SK-N-SH treated with all-trans-retinoic acid at 6 μM for 48 hours (cell line): ENCODE measurements around the gene MAML3.

Experiments used
- ATAC-seq: fragments of 200-7000 bp; cut with Tn5 transposase; 3 replicates; pipeline ENCODE4 v1.9.1; 2020; ENCODE audit warnings: mild to moderate bottlenecking, moderate library complexity
- ARNTL ChIP-seq: fragments of 450-650 bp; formaldehyde crosslinking; IDR thresholded peaks from 2 replicates; pipeline ENCODE4 v1.5.0; 2020; ENCODE audit warnings: low read depth, mild to moderate bottlenecking, moderate library complexity, borderline replicate concordance
- BACH2 ChIP-seq: fragments of 250-450 bp; sonication (Bioruptor Pico); IDR thresholded peaks from 2 replicates; pipeline ENCODE4 v1.9.0; 2021; ENCODE audit warnings: mild to moderate bottlenecking, borderline replicate concordance
- CREB5 ChIP-seq: fragments of 250-450 bp; sonication (Bioruptor Pico); IDR thresholded peaks from 2 replicates; pipeline ENCODE4 v1.5.1; 2020; ENCODE audit warnings: low read depth, mild to moderate bottlenecking, moderate library complexity
- CSDC2 ChIP-seq: fragments of 250-450 bp; sonication (Bioruptor Pico); IDR thresholded peaks from 2 replicates; pipeline ENCODE4 v1.5.0; 2020; ENCODE audit warnings: mild to moderate bottlenecking, moderate library complexity
- CSRNP3 ChIP-seq: fragments of 250-450 bp; sonication (Bioruptor Pico); IDR thresholded peaks from 2 replicates; pipeline ENCODE4 v1.5.1; 2021; ENCODE audit warnings: mild to moderate bottlenecking, moderate library complexity
- ESRRG ChIP-seq: fragments of 250-450 bp; sonication (Bioruptor Pico); IDR thresholded peaks from 2 replicates; pipeline ENCODE4 v1.6.1; 2021; ENCODE audit warnings: mild to moderate bottlenecking
- ISL1 ChIP-seq: fragments of 250-450 bp; sonication (Bioruptor Pico); IDR thresholded peaks from 2 replicates; pipeline ENCODE4 v2.1.2; 2022; ENCODE audit warnings: mild to moderate bottlenecking, moderate library complexity
- OSR1 ChIP-seq: fragments of 250-450 bp; sonication (Bioruptor Pico); IDR thresholded peaks from 2 replicates; pipeline ENCODE4 v1.8.0; 2022; ENCODE audit warnings: moderate library complexity, mild to moderate bottlenecking, inconsistent platforms
- PATZ1 ChIP-seq: fragments of 250-450 bp; sonication (Bioruptor Pico); IDR thresholded peaks from 2 replicates; pipeline ENCODE4 v1.8.0; 2020; ENCODE audit warnings: mild to moderate bottlenecking, moderate library complexity, borderline replicate concordance
- POU6F1 ChIP-seq: fragments of 250-450 bp; sonication (Bioruptor Pico); IDR thresholded peaks from 2 replicates; pipeline ENCODE4 v1.8.0; 2021; ENCODE audit warnings: low read depth, mild to moderate bottlenecking, moderate library complexity, borderline replicate concordance
- RARB ChIP-seq: fragments of 250-450 bp; sonication (Bioruptor Pico); IDR thresholded peaks from 2 replicates; pipeline ENCODE4 v1.8.0; 2021; ENCODE audit warnings: mild to moderate bottlenecking, moderate library complexity
- TCF4 ChIP-seq: fragments of 250-450 bp; sonication (Bioruptor Pico); IDR thresholded peaks from 2 replicates; pipeline ENCODE4 v1.8.0; 2021; ENCODE audit warnings: mild to moderate bottlenecking, moderate library complexity, borderline replicate concordance
- ZC3H10 ChIP-seq: fragments of 250-450 bp; sonication (Bioruptor Pico); IDR thresholded peaks from 2 replicates; pipeline ENCODE4 v1.5.1; 2021; ENCODE audit warnings: mild to moderate bottlenecking, moderate library complexity
- ZFP3 ChIP-seq: fragments of 250-450 bp; sonication (Bioruptor Pico); IDR thresholded peaks from 2 replicates; pipeline ENCODE4 v1.5.0; 2020; ENCODE audit warnings: mild to moderate bottlenecking, moderate library complexity
- ZNF565 ChIP-seq: fragments of 450-650 bp; formaldehyde crosslinking; conservative IDR thresholded peaks from 2 replicates; pipeline ENCODE4 v1.5.0; 2020; ENCODE audit warnings: low read depth, mild to moderate bottlenecking, moderate library complexity
- ZNF70 ChIP-seq: fragments of 450-650 bp; formaldehyde crosslinking; IDR thresholded peaks from 2 replicates; pipeline ENCODE4 v1.5.0; 2020; ENCODE audit warnings: mild to moderate bottlenecking, moderate library complexity
- ZNF8 ChIP-seq: fragments of 450-650 bp; formaldehyde crosslinking; IDR thresholded peaks from 2 replicates; pipeline ENCODE4 v1.5.0; 2020; ENCODE audit warnings: mild to moderate bottlenecking, moderate library complexity

Gene MAML3

GRCh38 chr4:139905489-139905888 lies 248.5 kb downstream of the MAML3 start:
- TF ChIP-seq ISL1 (no peak), RARB (CRISPR knock-in tag) (no peak), ZNF565 (CRISPR knock-in tag) (no peak), CREB5 (CRISPR knock-in tag) (no peak)
- no peak for ATAC-seq

GRCh38 chr4:139904406-139904805 lies 249.6 kb downstream of the MAML3 start:
- no peak for ATAC-seq
- TF ChIP-seq ZNF565 (CRISPR knock-in tag) = no peak
- TF ChIP-seq ESRRG (CRISPR knock-in tag) = no peak
- TF ChIP-seq ARNTL (CRISPR knock-in tag) = no peak
- TF ChIP-seq PATZ1 (CRISPR knock-in tag) = no peak
- TF ChIP-seq CSDC2 (CRISPR knock-in tag) = no peak
- TF ChIP-seq ZNF70 (CRISPR knock-in tag) = no peak
- TF ChIP-seq ZFP3 = no peak

- ATAC-seq = no peak
These were observed 250.1 kb downstream of the MAML3 start for GRCh38 chr4:139903845-139904244.

GRCh38 chr4:139902321-139903320 lies 251.4 kb downstream of the MAML3 start:
- no peak for TF ChIP-seq CSRNP3 (CRISPR knock-in tag)
- TF ChIP-seq ZC3H10 (CRISPR knock-in tag) = no peak
- no peak for TF ChIP-seq POU6F1
- no peak for TF ChIP-seq ARNTL (CRISPR knock-in tag)
- TF ChIP-seq CSDC2 (CRISPR knock-in tag) = no peak
- TF ChIP-seq CREB5 (CRISPR knock-in tag) = no peak
- no peak for TF ChIP-seq BACH2 (CRISPR knock-in tag)
- TF ChIP-seq ZNF565 (CRISPR knock-in tag) = no peak
- TF ChIP-seq ESRRG (CRISPR knock-in tag) = no peak
- no peak for TF ChIP-seq ZFP3
- TF ChIP-seq TCF4 (CRISPR knock-in tag) = no peak
- TF ChIP-seq OSR1 (CRISPR knock-in tag) = no peak
- TF ChIP-seq ZNF70 (CRISPR knock-in tag) = no peak
- TF ChIP-seq, all 23 proteins: peak for 0
- ATAC-seq = peak; percentile 64

More at GRCh38 chr4:139903845-139904244, 250.1 kb downstream of the MAML3 start:
- TF ChIP-seq CSRNP3 (CRISPR knock-in tag) (no peak), ZNF8 (CRISPR knock-in tag) (no peak)
